GM12873 (cell line): ENCODE measurements around the gene SGCA.

ENCODE experiments used
- TF ChIP-seq, protein P1 (sequence below): IDR thresholded peaks from 2 replicates; pipeline ENCODE4 v1.5.1; 2012; ENCODE audit warnings: low read depth, mild to moderate bottlenecking, moderate library complexity, low read length, control low read depth; ENCODE audit not compliant: insufficient read depth; ENCODE audit errors: missing control alignments

Gene SGCA

GRCh38 chr17:50151937-50152547 lies 13.8 kb upstream of the SGCA start:
- TF ChIP-seq, protein P1, sequence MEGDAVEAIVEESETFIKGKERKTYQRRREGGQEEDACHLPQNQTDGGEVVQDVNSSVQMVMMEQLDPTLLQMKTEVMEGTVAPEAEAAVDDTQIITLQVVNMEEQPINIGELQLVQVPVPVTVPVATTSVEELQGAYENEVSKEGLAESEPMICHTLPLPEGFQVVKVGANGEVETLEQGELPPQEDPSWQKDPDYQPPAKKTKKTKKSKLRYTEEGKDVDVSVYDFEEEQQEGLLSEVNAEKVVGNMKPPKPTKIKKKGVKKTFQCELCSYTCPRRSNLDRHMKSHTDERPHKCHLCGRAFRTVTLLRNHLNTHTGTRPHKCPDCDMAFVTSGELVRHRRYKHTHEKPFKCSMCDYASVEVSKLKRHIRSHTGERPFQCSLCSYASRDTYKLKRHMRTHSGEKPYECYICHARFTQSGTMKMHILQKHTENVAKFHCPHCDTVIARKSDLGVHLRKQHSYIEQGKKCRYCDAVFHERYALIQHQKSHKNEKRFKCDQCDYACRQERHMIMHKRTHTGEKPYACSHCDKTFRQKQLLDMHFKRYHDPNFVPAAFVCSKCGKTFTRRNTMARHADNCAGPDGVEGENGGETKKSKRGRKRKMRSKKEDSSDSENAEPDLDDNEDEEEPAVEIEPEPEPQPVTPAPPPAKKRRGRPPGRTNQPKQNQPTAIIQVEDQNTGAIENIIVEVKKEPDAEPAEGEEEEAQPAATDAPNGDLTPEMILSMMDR = no peak

GRCh38 chr17:50152736-50153135 lies 13.1 kb upstream of the SGCA start:
- TF ChIP-seq, protein P1 = no peak

GRCh38 chr17:50153650-50154575 lies 11.9 kb upstream of the SGCA start:
- TF ChIP-seq, protein P1 = no peak

DNA sequence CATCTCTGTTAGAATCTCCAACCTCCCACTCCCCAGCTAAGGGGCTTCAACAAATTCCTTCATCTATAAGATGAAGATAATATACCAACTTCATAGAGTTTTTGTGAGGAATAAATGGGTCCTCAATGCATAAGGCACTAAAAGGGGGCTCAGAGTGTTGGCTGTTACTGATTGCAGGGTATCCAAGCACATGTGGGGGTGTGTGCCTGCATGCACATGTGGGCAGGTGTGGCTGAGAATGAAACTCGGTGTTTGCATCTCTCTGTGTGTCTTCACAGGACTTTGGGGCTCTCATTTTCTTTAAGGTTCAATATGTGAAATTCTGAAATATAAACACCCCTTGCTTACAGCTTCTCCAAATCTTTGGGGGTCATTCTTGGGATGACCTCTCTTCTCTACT lies 11.2 kb upstream of the SGCA start:
- TF ChIP-seq, protein P1 = no peak

DNA sequence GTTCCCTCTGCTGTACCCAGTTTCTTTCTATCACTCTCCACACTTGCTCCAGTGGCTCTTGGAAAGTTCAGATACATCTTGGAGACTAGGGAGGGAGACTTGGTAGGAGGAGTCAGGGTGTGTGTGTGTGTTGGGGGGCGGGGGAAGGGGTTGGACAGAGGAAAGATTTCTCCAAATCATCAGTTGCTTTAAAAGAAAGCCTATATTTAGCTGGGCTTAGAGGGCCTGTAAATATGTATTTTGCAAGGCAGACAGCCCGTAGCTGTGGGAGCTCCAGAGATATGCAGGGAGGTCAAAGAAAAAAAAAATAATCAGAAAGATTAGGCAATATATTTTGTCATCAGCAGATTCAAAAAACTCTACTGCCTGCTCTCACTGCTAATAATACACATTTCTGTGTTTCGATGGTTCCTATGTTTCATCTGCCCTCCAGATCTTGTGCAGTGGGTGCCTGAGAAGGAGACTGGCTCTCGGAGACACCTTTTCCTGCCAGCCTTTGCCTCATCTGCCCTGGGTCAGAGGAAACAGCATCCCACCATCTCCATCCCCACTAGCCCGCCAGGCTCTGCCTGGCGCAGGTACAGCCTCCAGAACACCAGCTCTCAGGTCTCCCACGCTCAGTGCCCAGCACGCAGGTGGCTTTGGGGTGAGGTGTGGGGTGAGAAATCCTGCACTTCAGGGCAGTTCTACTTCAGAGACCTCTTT lies 10.5 kb upstream of the SGCA start:
- TF ChIP-seq, protein P1 = no peak

DNA sequence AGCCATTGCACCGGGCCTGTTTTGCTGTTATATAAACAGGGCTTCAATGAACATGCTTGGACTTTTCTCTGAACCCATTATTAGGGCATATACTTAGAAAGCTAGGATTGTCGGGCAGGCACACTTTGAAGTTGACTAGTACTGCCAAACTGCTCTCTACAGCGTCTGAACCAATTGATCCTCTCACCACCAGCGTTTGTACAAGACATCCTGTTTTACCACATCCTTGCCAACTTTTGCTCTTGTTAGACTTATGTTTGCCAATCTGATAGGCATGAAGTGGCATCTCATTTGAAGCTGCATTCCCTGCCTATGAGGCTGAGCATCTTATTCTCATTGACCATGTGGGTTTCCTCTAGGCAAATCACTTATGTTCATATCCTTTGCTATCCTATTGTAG lies 7.9 kb upstream of the SGCA start:
- TF ChIP-seq, protein P1 = no peak
